GM12873 (cell line): ENCODE measurements around the gene TBCD.

Source experiments
- TF ChIP-seq, protein P1 (sequence below): IDR thresholded peaks from 2 replicates; pipeline ENCODE4 v1.5.1; 2012; ENCODE audit warnings: low read depth, mild to moderate bottlenecking, moderate library complexity, low read length, control low read depth; ENCODE audit not compliant: insufficient read depth; ENCODE audit errors: missing control alignments

The TBCD gene

DNA sequence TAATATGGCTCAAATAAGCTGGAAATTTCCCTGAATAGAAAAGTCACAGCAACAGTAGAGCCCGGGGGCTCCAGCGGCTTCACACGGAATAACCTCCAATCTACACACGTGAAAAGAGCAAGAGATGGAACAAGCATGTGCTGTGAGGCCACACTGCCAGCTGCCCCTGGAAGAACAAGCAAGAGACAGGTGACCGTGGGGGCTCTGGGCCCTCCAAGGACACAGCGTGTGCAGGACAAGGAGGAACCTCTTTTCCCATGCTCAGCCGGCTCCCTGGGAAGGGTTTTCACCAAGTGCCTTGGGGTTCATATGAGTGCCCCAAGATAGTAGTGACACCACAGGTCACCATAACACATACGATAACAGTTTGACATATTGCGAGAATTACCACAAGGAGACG, 198.1 kb downstream of the TBCD start:
- TF ChIP-seq, protein P1, sequence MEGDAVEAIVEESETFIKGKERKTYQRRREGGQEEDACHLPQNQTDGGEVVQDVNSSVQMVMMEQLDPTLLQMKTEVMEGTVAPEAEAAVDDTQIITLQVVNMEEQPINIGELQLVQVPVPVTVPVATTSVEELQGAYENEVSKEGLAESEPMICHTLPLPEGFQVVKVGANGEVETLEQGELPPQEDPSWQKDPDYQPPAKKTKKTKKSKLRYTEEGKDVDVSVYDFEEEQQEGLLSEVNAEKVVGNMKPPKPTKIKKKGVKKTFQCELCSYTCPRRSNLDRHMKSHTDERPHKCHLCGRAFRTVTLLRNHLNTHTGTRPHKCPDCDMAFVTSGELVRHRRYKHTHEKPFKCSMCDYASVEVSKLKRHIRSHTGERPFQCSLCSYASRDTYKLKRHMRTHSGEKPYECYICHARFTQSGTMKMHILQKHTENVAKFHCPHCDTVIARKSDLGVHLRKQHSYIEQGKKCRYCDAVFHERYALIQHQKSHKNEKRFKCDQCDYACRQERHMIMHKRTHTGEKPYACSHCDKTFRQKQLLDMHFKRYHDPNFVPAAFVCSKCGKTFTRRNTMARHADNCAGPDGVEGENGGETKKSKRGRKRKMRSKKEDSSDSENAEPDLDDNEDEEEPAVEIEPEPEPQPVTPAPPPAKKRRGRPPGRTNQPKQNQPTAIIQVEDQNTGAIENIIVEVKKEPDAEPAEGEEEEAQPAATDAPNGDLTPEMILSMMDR: no peak

DNA sequence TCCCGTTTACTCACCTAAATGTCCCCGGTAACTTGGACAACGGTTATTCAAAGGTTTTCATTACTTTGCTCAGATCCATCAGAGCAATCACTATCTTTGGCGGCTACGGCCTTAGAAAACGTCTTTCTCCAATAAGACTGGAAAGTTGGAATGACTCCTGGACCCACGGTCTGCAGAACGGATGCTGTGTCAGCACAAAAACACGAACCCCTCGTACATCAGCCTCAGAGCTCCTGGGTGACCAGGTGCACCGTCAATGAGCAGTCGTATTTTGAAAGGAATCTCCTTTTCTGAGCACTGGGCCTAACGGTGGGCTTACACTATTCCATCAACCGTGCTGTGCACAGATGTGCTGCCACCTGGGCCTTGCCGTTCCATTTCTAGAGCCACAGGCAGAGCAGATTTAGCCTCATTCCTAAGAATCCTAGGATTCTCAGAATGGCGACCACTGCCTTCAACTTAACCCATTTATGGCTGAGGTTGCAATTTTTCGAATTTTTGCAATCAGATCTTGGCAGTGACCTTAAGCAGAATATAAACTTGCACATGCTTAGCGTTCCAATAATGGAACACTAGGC, 198.7 kb downstream of the TBCD start:
- TF ChIP-seq, protein P1: no peak

DNA sequence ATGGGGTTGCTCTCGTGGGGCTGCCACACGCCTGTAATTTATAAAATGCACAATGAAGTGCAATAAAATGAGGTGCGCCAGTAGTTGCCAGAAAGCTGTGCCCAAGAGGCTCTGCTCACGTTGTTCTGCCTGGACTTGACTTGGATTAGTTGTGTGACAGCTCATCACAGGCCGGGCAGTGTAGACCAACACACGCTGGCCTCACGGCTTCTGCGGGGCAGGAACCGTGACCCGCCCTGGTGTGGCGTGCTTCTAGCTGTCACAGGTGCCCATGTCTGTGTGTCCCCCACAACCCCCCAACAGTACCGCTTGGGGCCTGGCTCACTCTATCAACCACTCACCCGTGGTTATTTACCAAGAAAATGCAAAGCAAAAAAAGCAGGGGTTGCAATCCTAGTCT, 200.2 kb downstream of the TBCD start:
- TF ChIP-seq, protein P1: no peak

DNA sequence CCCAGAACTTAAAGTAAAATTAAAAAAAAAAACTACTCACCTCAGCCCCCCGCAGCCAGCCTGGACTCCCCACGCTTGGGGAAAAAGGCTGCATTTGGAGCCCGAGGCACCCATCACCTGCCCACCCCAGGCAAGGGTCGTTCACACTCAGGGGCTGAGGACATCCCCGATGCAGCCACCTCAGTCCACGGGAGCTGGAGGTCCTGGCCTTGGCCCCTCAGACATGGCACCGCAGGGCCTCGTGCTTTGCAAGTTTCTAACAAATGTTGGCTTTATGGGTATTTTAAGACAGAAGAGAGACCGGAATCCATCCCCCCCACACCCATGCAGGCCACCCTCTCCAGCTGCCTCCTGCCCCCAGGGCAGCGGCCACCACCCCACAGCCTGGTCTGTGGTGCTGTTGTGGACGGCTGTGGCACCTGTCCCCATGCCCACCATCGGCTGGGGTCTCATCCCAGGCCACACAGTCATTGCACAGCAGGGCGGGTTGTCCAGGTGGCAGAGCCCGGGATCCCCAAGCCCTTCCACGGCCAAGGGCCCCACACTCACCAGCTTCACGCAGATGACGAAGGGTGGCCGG, 204.4 kb downstream of the TBCD start:
- TF ChIP-seq, protein P1: no peak

DNA sequence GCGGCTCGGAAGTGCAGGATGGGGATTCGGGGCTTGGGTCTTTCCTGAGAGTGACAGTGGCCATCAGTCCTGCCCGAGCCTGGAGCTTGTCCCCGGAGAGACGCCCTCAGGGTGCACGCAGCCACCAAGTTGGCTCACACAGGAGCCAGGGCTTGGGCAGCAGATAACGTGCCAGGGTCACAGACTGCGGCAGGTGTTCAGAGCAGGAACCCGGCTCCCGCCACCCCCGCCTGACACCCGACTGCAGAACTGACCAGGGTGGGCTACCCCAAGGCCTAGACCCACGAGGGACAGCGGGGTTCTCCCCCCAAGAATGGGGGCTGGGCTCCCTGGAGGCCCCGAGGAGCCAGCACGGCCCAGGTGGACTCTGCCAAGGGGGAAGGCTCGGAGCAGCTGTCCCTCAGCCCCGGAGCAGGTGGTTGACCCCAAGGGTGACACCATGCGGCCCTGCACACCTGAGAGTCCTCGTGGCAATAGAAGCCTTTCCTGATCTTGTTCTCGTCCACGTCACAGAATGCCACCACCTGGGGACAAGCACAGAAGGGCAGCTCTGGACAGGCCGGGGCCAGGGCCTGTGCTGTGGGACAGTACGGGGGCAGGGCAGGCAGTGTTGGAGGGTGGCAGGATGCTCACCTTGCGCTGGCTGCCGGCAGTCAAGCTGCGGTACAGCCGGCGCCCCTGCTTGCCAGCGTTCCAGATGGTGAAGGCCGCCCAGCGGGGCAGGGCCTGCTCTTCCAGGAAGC, 205.0 kb downstream of the TBCD start:
- TF ChIP-seq, protein P1: no peak

DNA sequence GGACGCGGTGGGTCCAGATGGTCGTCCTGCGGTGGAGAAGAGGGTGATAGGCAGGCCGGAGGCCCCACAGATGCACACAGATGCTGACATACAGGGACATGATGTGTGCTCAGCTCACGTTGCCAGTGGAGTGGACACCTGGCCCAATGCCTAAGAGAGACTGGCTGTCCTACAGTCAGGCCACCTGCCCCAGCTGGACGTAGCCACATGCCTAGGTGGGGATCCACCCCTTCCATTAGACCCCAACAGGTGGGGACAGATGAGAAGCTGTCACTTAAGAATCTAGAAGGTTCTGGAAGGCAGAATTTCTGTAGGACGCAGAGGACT, 205.6 kb downstream of the TBCD start:
- TF ChIP-seq, protein P1: no peak

DNA sequence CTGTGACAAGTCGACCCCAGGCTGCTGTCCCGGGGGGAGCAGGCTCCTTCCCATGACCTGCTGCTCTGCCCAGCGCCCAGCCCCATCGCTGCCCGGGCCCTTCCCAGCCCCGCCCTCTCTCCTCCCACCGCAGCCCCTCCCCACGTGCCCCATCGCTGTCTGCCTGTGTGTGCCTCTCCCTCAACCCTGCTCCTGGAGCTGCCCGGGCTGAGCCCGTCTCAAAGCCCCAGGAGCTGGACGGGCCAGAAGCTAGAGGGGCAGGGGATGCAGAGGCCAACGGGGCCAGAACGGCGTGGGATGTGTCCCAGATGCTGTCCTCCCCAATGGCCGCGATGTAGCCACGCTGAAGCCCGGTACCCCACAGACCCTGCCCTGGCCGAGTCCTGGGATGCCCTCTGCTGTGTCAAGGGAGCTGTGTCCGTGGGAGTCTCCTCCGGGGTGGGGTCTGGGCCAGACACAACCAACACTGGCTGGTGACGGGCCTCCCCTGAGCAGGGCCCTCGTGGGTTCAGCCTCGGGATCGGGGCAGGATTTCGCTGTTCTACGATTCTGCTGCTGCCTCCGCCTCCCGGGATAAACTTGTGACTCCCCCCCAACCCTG, 206.2 kb downstream of the TBCD start:
- TF ChIP-seq, protein P1: no peak
